Suprapubic skin (tissue), 4 donors: Measurements from ENCODE around the gene IMMT.

Source experiments
- EP300 ChIP-seq: sonication (generic); formaldehyde crosslinking; IDR thresholded peaks from one replicate; pipeline ENCODE4 v1.6.1; 2017; ENCODE audit warnings: antibody characterized with exemption
- POLR2A ChIP-seq, 2 donors: fragments of 450-650 bp; IDR thresholded peaks; one replicate each; pipeline ENCODE4 v1.6.1; 2017; ENCODE audit warnings: antibody characterized with exemption in 2 of 2, mild to moderate bottlenecking in 2 of 2, moderate library complexity in 2 of 2
- POLR2AphosphoS5 ChIP-seq, 3 donors: sonication (generic); formaldehyde crosslinking; IDR thresholded peaks; one replicate each; pipeline ENCODE4 v1.6.1; 2017; ENCODE audit warnings: antibody characterized with exemption in 3 of 3
- TF ChIP-seq, protein P1 (sequence below), 2 donors: fragments of 200-600 bp in 1 of 2; fragments of 450-650 bp in 1 of 2; sonication (generic) in 1 of 2; IDR thresholded peaks; one replicate each; pipeline ENCODE4 v1.5.1; 2016 to 2019; ENCODE audit warnings: antibody characterized with exemption in 2 of 2, mild to moderate bottlenecking in 1 of 2, moderate library complexity in 1 of 2

DNA sequence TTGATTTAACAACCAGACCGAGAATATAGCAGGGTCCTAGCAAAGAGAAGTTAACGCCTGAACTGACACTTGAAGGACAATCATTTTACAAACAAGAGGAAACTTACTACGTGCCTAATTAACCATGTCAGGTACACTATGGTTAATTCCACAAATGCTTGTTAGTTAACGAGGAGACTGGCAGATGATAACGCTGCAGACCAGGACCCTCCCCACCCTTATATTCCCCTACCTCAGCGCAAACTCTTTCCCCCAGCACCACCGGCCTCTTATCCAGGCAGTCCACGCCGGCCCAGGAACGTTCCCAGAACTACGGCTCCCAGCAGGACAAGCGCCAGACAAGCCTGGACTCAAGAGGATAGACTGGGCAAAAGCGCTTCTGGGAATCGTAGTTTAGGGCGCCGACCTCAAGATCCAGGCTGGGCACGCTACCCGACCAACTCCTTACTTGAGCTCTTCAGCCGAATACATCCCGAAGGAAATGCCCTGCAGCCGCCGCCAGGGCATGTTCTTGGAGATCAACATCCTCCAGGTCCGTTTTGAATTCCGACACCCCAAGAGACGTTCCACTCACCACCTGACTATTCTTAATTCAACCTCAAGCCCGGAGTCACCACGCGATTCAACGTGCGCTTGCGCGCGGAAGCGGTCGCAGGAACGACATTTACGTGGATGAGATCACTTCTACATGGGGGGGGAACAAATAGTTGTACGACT, 89.9 kb downstream of the IMMT start, which contains the start of gene POLR1A:
- TF ChIP-seq, protein P1, sequence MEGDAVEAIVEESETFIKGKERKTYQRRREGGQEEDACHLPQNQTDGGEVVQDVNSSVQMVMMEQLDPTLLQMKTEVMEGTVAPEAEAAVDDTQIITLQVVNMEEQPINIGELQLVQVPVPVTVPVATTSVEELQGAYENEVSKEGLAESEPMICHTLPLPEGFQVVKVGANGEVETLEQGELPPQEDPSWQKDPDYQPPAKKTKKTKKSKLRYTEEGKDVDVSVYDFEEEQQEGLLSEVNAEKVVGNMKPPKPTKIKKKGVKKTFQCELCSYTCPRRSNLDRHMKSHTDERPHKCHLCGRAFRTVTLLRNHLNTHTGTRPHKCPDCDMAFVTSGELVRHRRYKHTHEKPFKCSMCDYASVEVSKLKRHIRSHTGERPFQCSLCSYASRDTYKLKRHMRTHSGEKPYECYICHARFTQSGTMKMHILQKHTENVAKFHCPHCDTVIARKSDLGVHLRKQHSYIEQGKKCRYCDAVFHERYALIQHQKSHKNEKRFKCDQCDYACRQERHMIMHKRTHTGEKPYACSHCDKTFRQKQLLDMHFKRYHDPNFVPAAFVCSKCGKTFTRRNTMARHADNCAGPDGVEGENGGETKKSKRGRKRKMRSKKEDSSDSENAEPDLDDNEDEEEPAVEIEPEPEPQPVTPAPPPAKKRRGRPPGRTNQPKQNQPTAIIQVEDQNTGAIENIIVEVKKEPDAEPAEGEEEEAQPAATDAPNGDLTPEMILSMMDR (IDR thresholded peaks at IDR 0.05): peak in 1 of 2 donors; percentile 14
- TF ChIP-seq EP300 (no peak), POLR2A (IDR thresholded peaks at IDR 0.05) (no peak), POLR2AphosphoS5 (IDR thresholded peaks at IDR 0.05) (peak in 1 of 3 donors; percentile 61)
